K562 (cell line): ENCODE measurements around the gene SLC34A3. TPM values are rescaled to one million over a fixed set of nuclear protein-coding genes. Genes with fewer than 3 reads are reported as not detected.
A peak's percentile ranks its signal among the peaks of the same experiment; 100 is the strongest.

Experiments used
- CREB1 ChIP-seq, 2 experiments: sonication (generic) in 1 of 2; formaldehyde crosslinking in 1 of 2; IDR thresholded peaks; 2 replicates each; pipeline versions ENCODE4 v1.6.1 to v1.8.0; 2012 to 2022; ENCODE audit warnings: inconsistent platforms in 1 of 2, mild to moderate bottlenecking in 1 of 2, missing genetic modification reagents in 1 of 2, moderate library complexity in 1 of 2
- DLX4 ChIP-seq: fragments of 250-450 bp; sonication (Bioruptor Pico); IDR thresholded peaks from 2 replicates; pipeline ENCODE4 v1.6.1; 2021; ENCODE audit warnings: mild to moderate bottlenecking
- ERF ChIP-seq: fragments of 450-650 bp; formaldehyde crosslinking; IDR thresholded peaks from 2 replicates; pipeline ENCODE4 v1.4.0; 2020; ENCODE audit warnings: mild to moderate bottlenecking, mixed read lengths
- ETV1 ChIP-seq: fragments of 450-650 bp; conservative IDR thresholded peaks from 2 replicates; pipeline ENCODE4 v1.6.1; 2016; ENCODE audit warnings: missing genetic modification characterization, control low read depth, low read depth, missing compliant biosample characterization
- FIP1L1 ChIP-seq: fragments of 200-400 bp; formaldehyde crosslinking; IDR thresholded peaks from 2 replicates; pipeline ENCODE4 v1.6.1; 2018; ENCODE audit warnings: mild to moderate bottlenecking, low read depth, low read length; ENCODE audit not compliant: poor library complexity, severe bottlenecking
- GTF2B ChIP-seq: IDR thresholded peaks from 2 replicates; pipeline ENCODE4 v1.6.1; 2011; ENCODE audit not compliant: insufficient read length; ENCODE audit errors: extremely low read depth
- KLF1 ChIP-seq: fragments of 450-650 bp; IDR thresholded peaks from 2 replicates; pipeline ENCODE4 v1.6.1; 2016; ENCODE audit warnings: missing genetic modification characterization, missing compliant biosample characterization
- LCOR ChIP-seq: sonication (generic); formaldehyde crosslinking; IDR thresholded peaks from 2 replicates; pipeline ENCODE4 v1.8.0; 2022; ENCODE audit warnings: mild to moderate bottlenecking, missing genetic modification reagents
- NFYB ChIP-seq: IDR thresholded peaks from 2 replicates; pipeline ENCODE4 v1.6.1; 2011; ENCODE audit warnings: mild to moderate bottlenecking, moderate library complexity; ENCODE audit not compliant: insufficient read length; ENCODE audit errors: extremely low read depth
- NKRF ChIP-seq: fragments of 450-650 bp; IDR thresholded peaks from 2 replicates; pipeline ENCODE4 v1.6.1; 2016; ENCODE audit warnings: borderline replicate concordance
- SRSF1 ChIP-seq: fragments of 200-400 bp; formaldehyde crosslinking; IDR thresholded peaks from 2 replicates; pipeline ENCODE4 v1.6.1; 2017; ENCODE audit warnings: mild to moderate bottlenecking, low read depth, low read length, moderate library complexity
- ZNF280A ChIP-seq: fragments of 450-650 bp; IDR thresholded peaks from 2 replicates; pipeline ENCODE4 v1.6.1; 2018; ENCODE audit warnings: mild to moderate bottlenecking, low read depth; ENCODE audit not compliant: partially characterized antibody
- ZNF518B ChIP-seq: fragments of 250-450 bp; sonication (Bioruptor Pico); IDR thresholded peaks from 2 replicates; pipeline ENCODE4 v1.5.0; 2021; ENCODE audit warnings: mild to moderate bottlenecking, moderate library complexity
- polyA plus RNA-seq, 8 experiments: library from polyadenylated mRNA; depleted of rRNA in 4 of 8; stranded (reverse) in 5 of 8; unstranded in 3 of 8; fragments of >200 nt; fragmentation: Nextera tagmentation in 2 of 8; fragmentation: Illumina TruSeq in 1 of 8; extraction: Ambion mirVana in 2 of 8; extraction: Trizol in 1 of 8; gene quantifications; 2 replicates each; pipeline versions ENCODE4 v1.2.1 to v1.2.3, GENCODE V29; 2011 to 2014; ENCODE audit warnings: inconsistent platforms in 1 of 8, missing spikeins in 1 of 8
- total RNA-seq, 7 experiments: library from RNA; depleted of rRNA in 6 of 7; stranded (reverse); fragments of >200 nt in 6 of 7; fragmentation: Illumina TruSeq in 2 of 7; extraction: Trizol in 2 of 7; gene quantifications; 2 replicates each; pipeline versions ENCODE4 v1.2.1 to v1.2.3, GENCODE V29; 2011 to 2021; ENCODE audit warnings: low replicate concordance in 1 of 7

The SLC34A3 gene
- total and polyA plus RNA-seq, 9 of the 15 experiments (the other 6 are each of a cell fraction or from before 2014, with no cell fraction given) = not detected

GRCh38 chr9:137227853-137228505 lies 2.7 kb upstream of the SLC34A3 start (continued):
- no peak for TF ChIP-seq GTF2B
- TF ChIP-seq ZNF280A = no peak
- no peak for TF ChIP-seq KLF1
- TF ChIP-seq NFYB = no peak
- no peak for TF ChIP-seq ERF (CRISPR knock-in tag)
- TF ChIP-seq LCOR = no peak
- no peak for TF ChIP-seq SRSF1
- no peak for TF ChIP-seq DLX4
- no peak for TF ChIP-seq CREB1 (IDR thresholded peaks at IDR 0.05)
- TF ChIP-seq CREB1 (CRISPR knock-in tag; IDR thresholded peaks at IDR 0.05) = no peak
- no peak for TF ChIP-seq ETV1
- TF ChIP-seq FIP1L1 = peak; percentile 33
- TF ChIP-seq NKRF = no peak
- no peak for TF ChIP-seq ZNF518B (CRISPR knock-in tag)
